CD8-positive, alpha-beta memory T cell (primary cell): ENCODE data around the gene CAMKMT. TPM values are rescaled to one million over a fixed set of nuclear protein-coding genes. Genes with fewer than 3 reads are reported as not detected.

Source experiments
- CTCF ChIA-PET: fragments of 350-600 bp; sonication (Branson Sonifier 250); formaldehyde crosslinking; loops from one replicate; lab custom pipeline; 2021; ENCODE audit warnings: antibody characterized with exemption; lab: Charles Lee
- POLR2A ChIA-PET: fragments of 350-600 bp; sonication (Branson Sonifier 250); formaldehyde crosslinking; loops from one replicate; lab custom pipeline; 2021; ENCODE audit warnings: antibody characterized with exemption; lab: Charles Lee
- DNase-seq, 5 donors: peaks; one replicate each; pipeline versions ENCODE4 v3.0.0 to v3.0.0-alpha.2; 2020 to 2022; ENCODE audit warnings: mixed read lengths in 1 of 5
- H3K27ac ChIP-seq: one replicate; pipeline ENCODE4 v1.7.0; 2013; ENCODE audit warnings: low read depth, mild to moderate bottlenecking, low read length, moderate library complexity
- H3K27me3 ChIP-seq: 2 replicates; pipeline ENCODE4 v1.7.0; 2013; ENCODE audit warnings: low read length, mild to moderate bottlenecking; ENCODE audit not compliant: insufficient read depth, poor library complexity, severe bottlenecking
- H3K36me3 ChIP-seq: 2 replicates; pipeline ENCODE4 v1.7.0; 2013; ENCODE audit warnings: mild to moderate bottlenecking, low read length, moderate library complexity; ENCODE audit not compliant: insufficient read depth
- H3K4me1 ChIP-seq: 2 replicates; pipeline ENCODE4 v1.7.0; 2013; ENCODE audit warnings: mild to moderate bottlenecking, low read length, moderate library complexity; ENCODE audit not compliant: insufficient read depth
- H3K4me3 ChIP-seq: 2 replicates; pipeline ENCODE4 v1.7.0; 2013; ENCODE audit warnings: mild to moderate bottlenecking, low read length
- H3K9me3 ChIP-seq: 2 replicates; pipeline ENCODE4 v1.7.0; 2013; ENCODE audit warnings: mild to moderate bottlenecking, low read length
- H3K27ac Mint-ChIP-seq, 8 donors: one replicate each; pipeline ENCODE4 v1.8.0; 2020 to 2021; ENCODE audit warnings: mixed read lengths in 8 of 8, mild to moderate bottlenecking in 6 of 8, inconsistent platforms in 3 of 8, moderate library complexity in 3 of 8
- H3K27me3 Mint-ChIP-seq, 2 donors: one replicate each; pipeline ENCODE4 v1.8.0; 2020 to 2021; ENCODE audit warnings: mixed read lengths in 2 of 2, mild to moderate bottlenecking in 1 of 2, moderate library complexity in 1 of 2
- H3K36me3 Mint-ChIP-seq, 3 donors: one replicate each; pipeline ENCODE4 v1.8.0; 2020 to 2021; ENCODE audit warnings: mixed read lengths in 3 of 3, inconsistent platforms in 1 of 3, mild to moderate bottlenecking in 1 of 3
- H3K4me1 Mint-ChIP-seq, 3 donors: one replicate each; pipeline ENCODE4 v1.8.0; 2020 to 2021; ENCODE audit warnings: mixed read lengths in 3 of 3, inconsistent platforms in 1 of 3, mild to moderate bottlenecking in 1 of 3
- H3K4me3 Mint-ChIP-seq, 7 donors: one replicate each; pipeline ENCODE4 v1.8.0; 2020 to 2021; ENCODE audit warnings: mixed read lengths in 7 of 7, mild to moderate bottlenecking in 6 of 7, moderate library complexity in 4 of 7, inconsistent platforms in 2 of 7
- H3K9me3 Mint-ChIP-seq, 5 donors: one replicate each; pipeline ENCODE4 v1.8.0; 2020 to 2022; ENCODE audit warnings: mixed read lengths in 5 of 5, mild to moderate bottlenecking in 3 of 5, moderate library complexity in 2 of 5, inconsistent platforms in 1 of 5
- polyA plus RNA-seq: library from polyadenylated mRNA; unstranded; fragments of 300-500 nt; fragmentation: Illumina TruSeq; gene quantifications from one replicate; pipeline ENCODE4 v1.2.3, GENCODE V29; 2021
- total RNA-seq, 2 experiments: library from RNA; stranded (reverse); gene quantifications; one replicate each; pipeline ENCODE4 v1.2.3, GENCODE V29; 2021

Gene CAMKMT
- total and polyA plus RNA-seq, 3 experiments from 2014 or later = 11.4 to 14.0 (median 11.7) TPM

GRCh38 chr2:44741507-44741906 lies 379.8 kb downstream of the CAMKMT start:
- ChIA-PET CTCF (no interaction called here), POLR2A (no interaction called here)
- H3K27me3 ChIP-seq = no peaks in the 10 kb centered on the region
- no peak overlapping the region for H3K27ac Mint-ChIP-seq
- H3K27ac ChIP-seq = no peak overlapping the region
- H3K36me3 ChIP-seq = no peaks in the 10 kb centered on the region
- H3K4me3 ChIP-seq = no peak overlapping the region
- no peak overlapping the region for H3K4me3 Mint-ChIP-seq
- no peaks in the 10 kb centered on the region for H3K4me1 ChIP-seq
- DNase-seq = no peak
- peaks cover 7 to 13% (median 11%) of the 10 kb centered on the region in 5 donors for H3K9me3 Mint-ChIP-seq
- H3K4me1 Mint-ChIP-seq = no peaks in the 10 kb centered on the region
- H3K9me3 ChIP-seq = no peaks in the 10 kb centered on the region
- no peaks in the 10 kb centered on the region for H3K27me3 Mint-ChIP-seq
- peaks cover 10 to 24% (median 18%) of the 10 kb centered on the region in 3 donors for H3K36me3 Mint-ChIP-seq

GRCh38 chr2:44742057-44742456 lies 380.3 kb downstream of the CAMKMT start:
- Histone ChIP-seq H3K9me3 (no peaks in the 10 kb centered on the region), H3K4me1 (no peaks in the 10 kb centered on the region), H3K27ac (no peak overlapping the region), H3K27me3 (no peaks in the 10 kb centered on the region), H3K36me3 (no peaks in the 10 kb centered on the region), H3K4me3 (no peak overlapping the region)
- Mint-ChIP-seq H3K4me1 (no peaks in the 10 kb centered on the region), H3K27me3 (no peaks in the 10 kb centered on the region), H3K9me3 (peaks cover 1 to 7% (median 7%) of the 10 kb centered on the region in 5 donors), H3K27ac (no peak overlapping the region), H3K36me3 (peaks cover 7 to 18% (median 14%) of the 10 kb centered on the region in 3 donors), H3K4me3 (no peak overlapping the region)
- POLR2A ChIA-PET = no interaction called here
- CTCF ChIA-PET = no interaction called here
- no peak for DNase-seq

GRCh38 chr2:44743473-44743872 lies 381.7 kb downstream of the CAMKMT start:
- no peak overlapping the region for H3K4me3 ChIP-seq
- Mint-ChIP-seq H3K4me1 (no peaks in the 10 kb centered on the region), H3K27ac (no peak overlapping the region), H3K9me3 (no peaks in the 10 kb centered on the region), H3K4me3 (no peak overlapping the region), H3K36me3 (peaks cover 12 to 17% (median 13%) of the 10 kb centered on the region in 3 donors), H3K27me3 (no peaks in the 10 kb centered on the region)
- DNase-seq = no peak
- no peak overlapping the region for H3K27ac ChIP-seq
- H3K36me3 ChIP-seq = no peaks in the 10 kb centered on the region
- no peaks in the 10 kb centered on the region for H3K9me3 ChIP-seq
- ChIA-PET CTCF (no interaction called here), POLR2A (no interaction called here)
- H3K4me1 ChIP-seq = no peaks in the 10 kb centered on the region
- no peaks in the 10 kb centered on the region for H3K27me3 ChIP-seq

- Mint-ChIP-seq H3K27ac (no peak overlapping the region), H3K4me3 (no peak overlapping the region), H3K27me3 (no peaks in the 10 kb centered on the region), H3K9me3 (no peaks in the 10 kb centered on the region), H3K4me1 (no peaks in the 10 kb centered on the region), H3K36me3 (peaks cover 12 to 28% (median 16%) of the 10 kb centered on the region in 3 donors)
- Histone ChIP-seq H3K27ac (no peak overlapping the region), H3K9me3 (no peaks in the 10 kb centered on the region), H3K27me3 (no peaks in the 10 kb centered on the region), H3K36me3 (no peaks in the 10 kb centered on the region), H3K4me1 (no peaks in the 10 kb centered on the region), H3K4me3 (no peak overlapping the region)
- no peak for DNase-seq
- ChIA-PET POLR2A (no interaction called here), CTCF (no interaction called here)
Measured at GRCh38 chr2:44744961-44745892, 383.5 kb downstream of the CAMKMT start.

- CTCF ChIA-PET = no interaction called here
Measured at GRCh38 chr2:44745922-44746766, 384.4 kb downstream of the CAMKMT start.

GRCh38 chr2:44746856-44747615 lies 385.3 kb downstream of the CAMKMT start:
- CTCF ChIA-PET = no interaction called here
- Histone ChIP-seq H3K36me3 (no peaks in the 10 kb centered on the region), H3K4me1 (no peaks in the 10 kb centered on the region), H3K27me3 (no peaks in the 10 kb centered on the region), H3K27ac (no peak overlapping the region), H3K9me3 (no peaks in the 10 kb centered on the region), H3K4me3 (no peak overlapping the region)
- H3K4me1 Mint-ChIP-seq = peaks cover 5 to 8% (median 6%) of the 10 kb centered on the region in 3 donors
- no peaks in the 10 kb centered on the region for H3K27me3 Mint-ChIP-seq
- no peak overlapping the region for H3K4me3 Mint-ChIP-seq
- POLR2A ChIA-PET = no interaction called here
- no peaks in the 10 kb centered on the region for H3K9me3 Mint-ChIP-seq
- peaks cover 18 to 31% (median 19%) of the 10 kb centered on the region in 3 donors for H3K36me3 Mint-ChIP-seq
- H3K27ac Mint-ChIP-seq = no peak overlapping the region
- DNase-seq = no peak

More at GRCh38 chr2:44745922-44746766, 384.4 kb downstream of the CAMKMT start:
- H3K9me3 ChIP-seq = no peaks in the 10 kb centered on the region
- H3K27ac ChIP-seq = no peak overlapping the region
- Mint-ChIP-seq H3K9me3 (no peaks in the 10 kb centered on the region), H3K27me3 (no peaks in the 10 kb centered on the region), H3K27ac (no peak overlapping the region), H3K36me3 (peaks cover 13 to 31% (median 18%) of the 10 kb centered on the region in 3 donors), H3K4me1 (peaks cover 0 to 1% (median 0%) of the 10 kb centered on the region in 3 donors), H3K4me3 (no peak overlapping the region)
- no peaks in the 10 kb centered on the region for H3K4me1 ChIP-seq
- no peak overlapping the region for H3K4me3 ChIP-seq
- POLR2A ChIA-PET = no interaction called here
- no peak for DNase-seq
- H3K27me3 ChIP-seq = no peaks in the 10 kb centered on the region
- H3K36me3 ChIP-seq = no peaks in the 10 kb centered on the region

- H3K4me3 ChIP-seq = no peak overlapping the region
- no peaks in the 10 kb centered on the region for H3K4me1 ChIP-seq
- Mint-ChIP-seq H3K9me3 (no peaks in the 10 kb centered on the region), H3K27ac (no peak overlapping the region), H3K4me3 (no peak overlapping the region), H3K36me3 (peaks cover 15 to 31% (median 16%) of the 10 kb centered on the region in 3 donors), H3K4me1 (peaks cover 11 to 13% (median 12%) of the 10 kb centered on the region in 3 donors), H3K27me3 (no peaks in the 10 kb centered on the region)
- ChIA-PET CTCF (interaction anchor here (0.7 kb wide), 1 partner anchor 504 kb away, joined by 3 read pairs; no protein-coding TSS in a partner anchor), POLR2A (no interaction called here)
- no peak for DNase-seq
- H3K27me3 ChIP-seq = no peaks in the 10 kb centered on the region
- no peaks in the 10 kb centered on the region for H3K36me3 ChIP-seq
- no peaks in the 10 kb centered on the region for H3K9me3 ChIP-seq
- no peak overlapping the region for H3K27ac ChIP-seq
Measured at GRCh38 chr2:44747794-44748193, 386.0 kb downstream of the CAMKMT start.
